SU-DHL-6 (cell line): ENCODE data around the gene CSRNP2.
A peak's percentile ranks its signal among the peaks of the same experiment; 100 is the strongest.

ENCODE experiments used
- H2AFZ ChIP-seq: fragments of 200-600 bp; sonication (generic); 2 replicates; pipeline ENCODE4 v1.6.1; 2014; ENCODE audit warnings: low read depth, mild to moderate bottlenecking, moderate library complexity, mixed read lengths, antibody characterized with exemption, low read length; ENCODE audit not compliant: severe bottlenecking
- H3F3A ChIP-seq: fragments of 200-600 bp; shearing (Covaris generic); 2 replicates; pipeline ENCODE4 v1.6.0; 2016; ENCODE audit warnings: antibody characterized with exemption, mild to moderate bottlenecking; ENCODE audit not compliant: insufficient read depth
- H3K27ac ChIP-seq: fragments of 200-600 bp; sonication (generic); 2 replicates; pipeline ENCODE4 v1.5.1; 2016; ENCODE audit warnings: low read depth, mild to moderate bottlenecking, low read length, moderate library complexity, mixed read lengths
- H3K27me3 ChIP-seq: fragments of 200-600 bp; sonication (generic), shearing (Covaris generic); 2 replicates; pipeline ENCODE4 v1.6.0; 2014; ENCODE audit warnings: mild to moderate bottlenecking, low read length
- H3K36me3 ChIP-seq: fragments of 200-600 bp; sonication (generic); 2 replicates; pipeline ENCODE4 v1.6.1; 2014; ENCODE audit warnings: mild to moderate bottlenecking, low read length, mixed read lengths
- H3K4me2 ChIP-seq: fragments of 300-600, 200-600 bp; shearing (Covaris generic), sonication (generic); 2 replicates; pipeline ENCODE4 v1.6.0; 2014; ENCODE audit warnings: low read length, low read depth, mild to moderate bottlenecking; ENCODE audit not compliant: poor library complexity, severe bottlenecking
- H3K4me3 ChIP-seq: fragments of 200-600 bp; sonication (generic); 2 replicates; pipeline ENCODE4 v1.5.1; 2014; ENCODE audit warnings: antibody characterized with exemption, low read length, mild to moderate bottlenecking, mixed read lengths; ENCODE audit not compliant: insufficient read depth, poor library complexity, severe bottlenecking
- H3K79me2 ChIP-seq: fragments of 200-600 bp; sonication (generic); 2 replicates; pipeline ENCODE4 v1.6.1; 2014; ENCODE audit warnings: mild to moderate bottlenecking, low read length, moderate library complexity; ENCODE audit not compliant: insufficient read depth
- H3K9ac ChIP-seq: fragments of 200-600 bp; sonication (generic); 2 replicates; pipeline ENCODE4 v1.7.0; 2014; ENCODE audit warnings: mild to moderate bottlenecking, low read length
- H3K9me2 ChIP-seq: fragments of 200-600 bp; sonication (generic); replicated peaks from 2 replicates; pipeline ENCODE4 v1.6.1; 2014; ENCODE audit warnings: low read length; ENCODE audit not compliant: insufficient read depth
- H3K9me3 ChIP-seq: fragments of 200-600 bp; sonication (generic); 2 replicates; pipeline ENCODE4 v1.6.1; 2014; ENCODE audit warnings: low read length, mixed read lengths; ENCODE audit not compliant: insufficient read depth
- H4K20me1 ChIP-seq: fragments of 200-600 bp; sonication (generic); 2 replicates; pipeline ENCODE4 v1.6.1; 2014; ENCODE audit warnings: low read depth, mild to moderate bottlenecking, antibody characterized with exemption, low read length, moderate library complexity, mixed read lengths
- EZH2phosphoT487 ChIP-seq: fragments of 200-600 bp; sonication (generic), shearing (Covaris generic); conservative IDR thresholded peaks from 2 replicates; pipeline ENCODE4 v1.6.1; 2018; ENCODE audit warnings: mild to moderate bottlenecking, antibody characterized with exemption, low read length, moderate library complexity, mixed read lengths
- TF ChIP-seq, protein P1 (sequence below): fragments of 200-600 bp; sonication (generic); IDR thresholded peaks from one replicate; pipeline ENCODE4 v1.5.1; 2017; ENCODE audit warnings: antibody characterized with exemption, mild to moderate bottlenecking, low read length, moderate library complexity; ENCODE audit not compliant: insufficient read depth, poor library complexity, severe bottlenecking

The CSRNP2 gene

GRCh38 chr12:51033048-51033447, 50.3 kb downstream of the CSRNP2 start:
- Histone ChIP-seq H3K9me3 (no peaks in the 10 kb centered on the region), H3K4me2 (no peak overlapping the region), H3F3A (0 out of 2 replicates have a peak, but pooled peaks cover 1% of the 10 kb centered on the region), H3K9ac (no peak overlapping the region), H4K20me1 (no peaks in the 10 kb centered on the region), H3K79me2 (no peaks in the 10 kb centered on the region), H3K27me3 (no peaks in the 10 kb centered on the region), H3K9me2 (no peaks in the 10 kb centered on the region), H3K36me3 (no peaks in the 10 kb centered on the region), H3K27ac (no peak overlapping the region), H2AFZ (no peak overlapping the region), H3K4me3 (no peak overlapping the region)
- no peak for TF ChIP-seq EZH2phosphoT487

DNA sequence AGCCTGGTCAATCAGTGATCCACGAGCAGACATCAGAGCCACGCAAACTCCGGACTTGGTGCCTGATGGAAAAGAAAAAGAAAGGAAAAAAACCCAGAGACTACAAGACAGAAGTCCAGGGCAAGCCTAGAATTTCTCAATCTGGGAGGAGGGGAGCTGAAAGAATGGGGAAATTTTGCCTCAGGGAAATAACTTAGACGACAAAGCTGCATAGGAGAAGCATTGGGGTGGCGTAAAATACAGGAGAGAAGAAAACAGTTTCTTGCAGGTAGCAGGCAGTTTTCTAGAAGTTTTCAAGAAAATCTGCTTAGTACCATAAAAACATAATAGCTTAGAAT, 54.6 kb downstream of the CSRNP2 start:
- Histone ChIP-seq H3K36me3 (no peaks in the 10 kb centered on the region), H3K27ac (no peak overlapping the region), H4K20me1 (no peaks in the 10 kb centered on the region), H3K9me3 (no peaks in the 10 kb centered on the region), H3K9ac (no peak overlapping the region), H3K79me2 (peaks cover 16% of the 10 kb centered on the region), H3K4me3 (no peak overlapping the region), H3K4me2 (no peak overlapping the region), H3K27me3 (no peaks in the 10 kb centered on the region), H3F3A (0 out of 2 replicates have a peak, but pooled peaks cover 9% of the 10 kb centered on the region), H3K9me2 (no peaks in the 10 kb centered on the region), H2AFZ (no peak overlapping the region)
- TF ChIP-seq, protein P1, sequence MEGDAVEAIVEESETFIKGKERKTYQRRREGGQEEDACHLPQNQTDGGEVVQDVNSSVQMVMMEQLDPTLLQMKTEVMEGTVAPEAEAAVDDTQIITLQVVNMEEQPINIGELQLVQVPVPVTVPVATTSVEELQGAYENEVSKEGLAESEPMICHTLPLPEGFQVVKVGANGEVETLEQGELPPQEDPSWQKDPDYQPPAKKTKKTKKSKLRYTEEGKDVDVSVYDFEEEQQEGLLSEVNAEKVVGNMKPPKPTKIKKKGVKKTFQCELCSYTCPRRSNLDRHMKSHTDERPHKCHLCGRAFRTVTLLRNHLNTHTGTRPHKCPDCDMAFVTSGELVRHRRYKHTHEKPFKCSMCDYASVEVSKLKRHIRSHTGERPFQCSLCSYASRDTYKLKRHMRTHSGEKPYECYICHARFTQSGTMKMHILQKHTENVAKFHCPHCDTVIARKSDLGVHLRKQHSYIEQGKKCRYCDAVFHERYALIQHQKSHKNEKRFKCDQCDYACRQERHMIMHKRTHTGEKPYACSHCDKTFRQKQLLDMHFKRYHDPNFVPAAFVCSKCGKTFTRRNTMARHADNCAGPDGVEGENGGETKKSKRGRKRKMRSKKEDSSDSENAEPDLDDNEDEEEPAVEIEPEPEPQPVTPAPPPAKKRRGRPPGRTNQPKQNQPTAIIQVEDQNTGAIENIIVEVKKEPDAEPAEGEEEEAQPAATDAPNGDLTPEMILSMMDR: no peak
- TF ChIP-seq EZH2phosphoT487: no peak

DNA sequence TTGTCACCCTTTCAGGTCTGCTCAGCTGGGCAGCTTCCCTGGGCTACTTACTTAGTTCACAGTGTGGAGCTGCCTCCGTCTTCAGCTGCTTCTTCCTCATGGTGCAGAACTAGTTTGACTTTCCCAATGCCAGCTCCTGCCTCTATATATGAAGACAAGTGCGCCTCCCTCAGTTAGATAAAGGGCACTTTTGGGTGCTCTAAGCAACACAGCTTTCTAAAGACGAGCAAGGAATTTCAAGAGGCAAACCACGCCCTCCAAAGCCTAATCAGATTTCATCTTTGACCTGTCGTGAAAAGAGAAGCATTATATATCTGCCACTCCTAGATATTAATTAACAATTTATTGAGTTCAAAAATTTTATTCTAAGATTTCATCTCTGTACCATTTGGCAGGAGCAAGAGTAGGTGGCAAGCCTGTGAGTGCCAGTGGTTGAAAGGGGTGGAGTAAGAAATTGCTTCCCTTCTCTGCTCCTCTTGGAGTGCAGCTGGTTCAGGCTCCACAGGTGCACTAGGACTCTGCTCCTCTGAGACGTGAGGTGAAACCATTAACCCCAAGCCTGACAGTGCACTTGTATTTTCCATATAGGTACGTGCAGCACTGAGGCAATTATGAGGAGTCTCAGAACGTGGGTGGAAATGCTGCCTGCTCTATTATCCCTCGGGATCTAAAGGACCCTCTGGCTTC, 55.1 kb downstream of the CSRNP2 start:
- Histone ChIP-seq H4K20me1 (no peaks in the 10 kb centered on the region), H2AFZ (peak overlapping the region; percentile 8), H3K27me3 (no peaks in the 10 kb centered on the region), H3K79me2 (peaks cover 21% of the 10 kb centered on the region), H3F3A (0 out of 2 replicates have a peak, but pooled peaks cover 9% of the 10 kb centered on the region), H3K4me2 (no peak overlapping the region), H3K36me3 (no peaks in the 10 kb centered on the region), H3K9me3 (no peaks in the 10 kb centered on the region), H3K27ac (no peak overlapping the region), H3K4me3 (no peak overlapping the region), H3K9me2 (no peaks in the 10 kb centered on the region), H3K9ac (no peak overlapping the region)
- no peak for TF ChIP-seq EZH2phosphoT487
- TF ChIP-seq, protein P1: no peak

- Histone ChIP-seq H3K4me3 (no peak overlapping the region), H3K9ac (no peak overlapping the region), H3K9me2 (no peaks in the 10 kb centered on the region), H3K27me3 (no peaks in the 10 kb centered on the region), H4K20me1 (no peaks in the 10 kb centered on the region), H3K79me2 (peaks cover 28% of the 10 kb centered on the region), H3F3A (0 out of 2 replicates have a peak, but pooled peaks cover 9% of the 10 kb centered on the region), H3K36me3 (no peaks in the 10 kb centered on the region), H3K4me2 (no peak overlapping the region), H2AFZ (no peak overlapping the region), H3K9me3 (no peaks in the 10 kb centered on the region), H3K27ac (no peak overlapping the region)
- TF ChIP-seq, protein P1: no peak
- no peak for TF ChIP-seq EZH2phosphoT487
Measured at GRCh38 chr12:51027342-51027835, 56.0 kb downstream of the CSRNP2 start.
